ENCODE data around the gene L3MBTL1.

Gene L3MBTL1

GRCh38 chr20:43536041-43536816 lies 28.7 kb downstream of the L3MBTL1 start:
- DNase-seq = no peak

- no peak for DNase-seq
These were observed 29.4 kb downstream of the L3MBTL1 start for GRCh38 chr20:43536817-43537440.

- DNase-seq = no peak
These were observed 30.7 kb downstream of the L3MBTL1 start for GRCh38 chr20:43537921-43538877.

- DNase-seq = no peak
These were observed 31.6 kb downstream of the L3MBTL1 start for GRCh38 chr20:43538878-43539700.

GRCh38 chr20:43539975-43540672 lies 32.6 kb downstream of the L3MBTL1 start:
- no peak for DNase-seq

- no peak for DNase-seq
These were observed 33.2 kb downstream of the L3MBTL1 start for GRCh38 chr20:43540673-43541060.

- no peak for DNase-seq
These were observed 33.7 kb downstream of the L3MBTL1 start for GRCh38 chr20:43541214-43541613.

GRCh38 chr20:43542161-43542560 lies 34.7 kb downstream of the L3MBTL1 start:
- no peak for DNase-seq

- no peak for DNase-seq
These were observed 35.2 kb downstream of the L3MBTL1 start for GRCh38 chr20:43542674-43543073.

GRCh38 chr20:43543138-43543537 lies 35.6 kb downstream of the L3MBTL1 start:
- no peak for DNase-seq

GRCh38 chr20:43544501-43544900 lies 37.0 kb downstream of the L3MBTL1 start:
- DNase-seq = no peak

GRCh38 chr20:43545837-43546578 lies 38.5 kb downstream of the L3MBTL1 start:
- no peak for DNase-seq

- no peak for DNase-seq
These were observed 40.9 kb downstream of the L3MBTL1 start for GRCh38 chr20:43548273-43548880.

- no peak for DNase-seq
These were observed 42.0 kb downstream of the L3MBTL1 start for GRCh38 chr20:43549416-43550065.

GRCh38 chr20:43550456-43550855 lies 43.0 kb downstream of the L3MBTL1 start:
- no peak for DNase-seq

- no peak for DNase-seq
These were observed 46.9 kb downstream of the L3MBTL1 start for GRCh38 chr20:43554369-43554768.

GRCh38 chr20:43558412-43559146 lies 51.1 kb downstream of the L3MBTL1 start, which contains the start of gene SGK2:
TSS of gene SGK2 (plus strand) at chr20:43559027. CDS start at chr20:43566496, 7,469 bp downstream.
- no peak for DNase-seq

- DNase-seq = no peak
These were observed 51.9 kb downstream of the L3MBTL1 start for GRCh38 chr20:43559147-43559987.

Data from NCI-H1048 (cell line).